GM18519 (cell line): ENCODE measurements around the gene RBM27.
"Not testable (repeated sequence)": the region's sequence is repeated elsewhere in the genome, so short reads cannot be mapped to it uniquely, and the experiment has no call there.

Source experiments
- ATAC-seq: cut with Tn5 transposase; IDR thresholded peaks from one replicate; pipeline ENCODE4 v1.9.1; 2021; ENCODE audit warnings: mild to moderate bottlenecking, moderate library complexity; ENCODE audit not compliant: unreplicated experiment, low FRiP score

RBM27 gene

GRCh38 chr5:146203872-146204192 is 427 bp downstream of the RBM27 start:
- ATAC-seq: no peak

DNA sequence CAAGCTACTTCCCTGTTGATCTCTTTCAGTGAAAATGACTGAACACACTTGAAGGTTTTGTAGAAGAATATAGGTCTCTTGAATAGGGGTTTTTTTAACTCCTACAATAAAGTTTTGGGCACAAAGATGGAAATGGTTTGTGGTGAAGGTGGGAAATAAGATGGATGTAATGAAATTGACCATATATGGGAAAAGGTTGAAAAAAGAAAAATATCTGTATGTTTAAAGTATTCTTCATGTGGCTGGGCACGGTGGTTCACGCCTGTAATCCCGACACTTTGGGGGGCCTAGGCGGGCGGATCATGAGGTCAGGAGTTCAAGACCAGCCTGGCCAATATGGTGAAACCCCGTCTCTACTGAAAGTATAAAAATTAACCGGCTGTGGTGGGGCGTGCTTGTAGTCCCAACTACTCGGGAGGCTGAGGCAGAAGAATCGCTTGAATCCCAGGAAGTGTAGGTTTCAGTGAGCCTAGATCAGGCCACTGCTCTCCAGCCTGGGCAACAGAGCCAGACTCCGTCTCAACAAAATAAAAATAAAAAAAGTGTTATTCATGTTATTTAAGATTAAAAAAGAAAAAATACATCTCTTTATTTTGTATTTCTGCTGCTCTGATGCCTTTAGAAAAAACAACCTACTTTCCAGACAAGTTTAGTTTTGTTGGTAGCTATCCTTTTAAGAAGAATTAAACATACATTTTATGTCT is 2.2 kb downstream of the RBM27 start:
- no peak for ATAC-seq

GRCh38 chr5:146206257-146206656 is 2.9 kb downstream of the RBM27 start:
- ATAC-seq: no peak

DNA sequence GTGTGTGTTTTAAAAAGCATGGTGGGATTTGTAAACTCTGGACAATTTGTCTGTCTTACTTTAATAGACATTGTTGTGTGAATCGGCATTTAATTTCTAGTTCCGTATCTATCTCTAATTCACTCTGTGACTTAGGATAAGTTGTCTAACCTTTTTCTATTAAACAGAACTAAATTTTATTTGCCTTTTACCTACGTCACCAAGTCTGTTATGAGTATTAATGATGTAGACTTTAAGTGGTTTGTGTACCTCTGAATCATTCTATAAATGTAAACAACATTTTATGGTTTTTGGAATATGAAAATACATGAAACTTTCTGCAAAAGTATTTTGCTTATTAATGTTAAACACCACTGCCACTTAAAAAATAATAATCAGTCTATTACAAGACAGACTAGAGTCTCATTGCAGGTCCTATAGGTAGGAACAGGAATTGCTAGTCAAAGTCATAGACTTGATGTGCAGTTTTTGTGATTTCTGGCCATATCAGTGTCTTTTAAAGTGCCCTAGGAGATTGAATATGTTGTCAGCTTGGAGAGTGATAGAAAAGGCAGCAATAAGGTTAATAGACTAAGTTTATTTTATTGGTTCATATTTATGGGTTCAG is 5.6 kb downstream of the RBM27 start:
- ATAC-seq: no peak

- ATAC-seq: no peak
These were observed 6.3 kb downstream of the RBM27 start for GRCh38 chr5:146209714-146210113.

- ATAC-seq: not testable (repeated sequence)
These were observed 7.4 kb downstream of the RBM27 start for GRCh38 chr5:146210810-146211209.

- ATAC-seq: no peak
These were observed 9.9 kb downstream of the RBM27 start for GRCh38 chr5:146213210-146213826.

GRCh38 chr5:146214881-146215280 is 11.5 kb downstream of the RBM27 start:
- not testable (repeated sequence) for ATAC-seq

GRCh38 chr5:146218168-146218567 is 14.8 kb downstream of the RBM27 start:
- ATAC-seq: no peak

GRCh38 chr5:146219243-146219642 is 15.8 kb downstream of the RBM27 start:
- ATAC-seq: no peak

GRCh38 chr5:146221234-146221633 is 17.8 kb downstream of the RBM27 start:
- ATAC-seq: no peak

- ATAC-seq: no peak
These were observed 18.6 kb downstream of the RBM27 start for GRCh38 chr5:146222005-146222404.

DNA sequence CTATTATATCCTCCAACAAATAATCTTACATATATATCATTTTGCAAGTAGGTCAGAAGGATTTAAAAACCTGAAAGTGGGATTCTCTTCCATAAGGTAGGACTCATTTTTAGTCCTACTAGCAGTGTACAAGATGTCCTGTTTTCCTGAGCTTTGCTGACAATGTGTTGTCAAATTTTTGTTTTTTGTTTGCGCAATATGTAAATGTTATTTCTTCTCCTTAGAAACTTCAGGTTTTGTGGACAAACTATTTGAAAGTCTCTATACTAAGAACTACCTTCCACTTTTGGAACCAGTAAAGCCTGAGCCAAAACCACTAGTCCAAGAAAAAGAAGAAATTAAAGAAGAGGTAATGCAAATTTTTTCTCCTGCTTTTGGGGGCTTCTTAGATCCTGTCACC is 19.8 kb downstream of the RBM27 start:
- ATAC-seq: no peak

GRCh38 chr5:146229222-146229621 is 25.8 kb downstream of the RBM27 start:
- ATAC-seq: no peak

DNA sequence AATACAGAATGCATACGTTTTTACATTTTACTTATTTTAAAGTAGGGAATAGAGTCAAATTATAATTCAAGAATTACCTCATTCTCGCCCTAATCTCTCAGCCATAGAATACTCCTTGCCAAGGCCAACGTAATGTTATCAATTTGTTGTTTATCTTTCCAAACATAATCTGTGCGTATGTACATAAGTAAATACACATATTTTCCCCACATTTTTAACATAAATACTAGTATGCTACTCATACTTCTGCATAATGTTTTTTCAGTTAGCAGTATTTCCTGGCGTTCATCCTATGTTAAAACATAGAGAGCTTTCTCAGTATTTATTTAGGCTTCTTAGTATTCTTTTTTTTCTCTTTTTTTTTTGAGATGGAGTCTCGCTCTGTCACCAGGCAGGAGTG is 28.8 kb downstream of the RBM27 start:
- no peak for ATAC-seq

DNA sequence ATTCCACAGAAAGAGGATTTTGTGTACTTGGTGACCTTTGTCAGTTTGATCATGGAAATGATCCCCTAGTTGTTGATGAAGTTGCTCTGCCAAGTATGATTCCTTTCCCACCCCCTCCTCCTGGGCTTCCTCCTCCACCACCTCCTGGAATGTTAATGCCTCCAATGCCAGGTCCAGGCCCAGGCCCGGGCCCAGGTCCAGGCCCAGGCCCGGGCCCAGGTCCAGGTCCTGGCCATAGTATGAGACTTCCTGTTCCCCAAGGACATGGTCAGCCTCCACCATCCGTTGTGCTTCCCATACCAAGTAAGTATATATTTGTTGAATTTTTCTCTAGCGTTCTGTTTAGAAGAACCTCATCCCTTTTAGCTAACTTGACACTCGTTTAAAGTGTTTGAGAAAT is 30.0 kb downstream of the RBM27 start:
- ATAC-seq: no peak

DNA sequence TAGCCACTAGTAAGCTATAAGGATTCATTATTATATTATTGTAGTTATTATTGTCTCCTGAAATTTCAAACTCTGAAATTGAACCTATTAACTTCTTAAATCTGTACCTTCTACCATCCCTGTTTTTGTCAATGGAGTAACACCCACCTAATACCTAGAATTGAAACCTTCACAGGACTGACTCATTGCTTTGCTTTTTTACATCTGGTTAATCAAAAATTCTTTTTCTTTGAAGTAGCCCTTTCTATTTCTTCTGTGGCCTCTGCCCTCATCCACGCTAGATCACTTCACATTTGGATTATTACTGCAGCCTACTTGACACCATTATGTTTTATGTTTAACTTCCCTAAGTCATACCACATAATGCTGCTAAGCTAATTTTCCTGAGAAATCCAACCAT is 35.6 kb downstream of the RBM27 start:
- ATAC-seq: no peak

DNA sequence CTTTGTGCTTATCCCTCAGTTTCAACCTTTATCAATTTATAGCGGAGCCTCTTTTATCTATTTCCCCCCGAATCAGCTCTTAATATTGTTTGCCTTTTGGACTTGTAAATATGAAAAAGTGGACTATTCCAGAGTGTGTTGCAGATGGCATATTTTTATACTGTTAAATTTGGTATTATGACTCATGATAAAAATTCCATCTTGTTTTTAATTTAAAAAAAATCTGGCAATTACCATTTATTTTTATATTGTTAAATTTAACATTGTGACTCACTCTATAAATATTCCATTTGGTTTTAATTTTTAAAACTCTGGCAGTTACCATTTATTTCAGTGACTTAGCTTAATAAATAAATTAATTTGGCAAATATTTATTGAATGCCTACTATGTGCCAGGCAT is 37.5 kb downstream of the RBM27 start:
- ATAC-seq: no peak

- no peak for ATAC-seq
These were observed 39.8 kb downstream of the RBM27 start for GRCh38 chr5:146243247-146243646.

DNA sequence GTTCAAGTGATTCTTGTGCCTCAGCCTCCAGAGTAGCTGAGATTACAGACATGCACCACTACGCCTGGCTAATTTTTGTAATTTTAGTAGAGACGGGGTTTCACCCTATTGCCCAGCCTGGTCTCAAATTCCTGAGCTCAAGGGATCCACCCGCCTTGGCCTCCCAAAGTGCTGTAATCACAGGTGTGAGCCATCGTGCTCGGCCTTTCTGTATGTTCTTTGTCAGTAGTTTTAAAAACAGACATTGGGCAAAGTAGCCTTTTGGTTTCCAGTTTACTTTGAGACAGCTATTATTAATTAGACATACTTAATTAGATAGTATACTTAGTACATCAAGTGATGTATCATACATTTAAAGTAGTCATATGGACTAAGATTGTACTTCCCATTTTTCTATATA is 45.2 kb downstream of the RBM27 start:
- no peak for ATAC-seq

DNA sequence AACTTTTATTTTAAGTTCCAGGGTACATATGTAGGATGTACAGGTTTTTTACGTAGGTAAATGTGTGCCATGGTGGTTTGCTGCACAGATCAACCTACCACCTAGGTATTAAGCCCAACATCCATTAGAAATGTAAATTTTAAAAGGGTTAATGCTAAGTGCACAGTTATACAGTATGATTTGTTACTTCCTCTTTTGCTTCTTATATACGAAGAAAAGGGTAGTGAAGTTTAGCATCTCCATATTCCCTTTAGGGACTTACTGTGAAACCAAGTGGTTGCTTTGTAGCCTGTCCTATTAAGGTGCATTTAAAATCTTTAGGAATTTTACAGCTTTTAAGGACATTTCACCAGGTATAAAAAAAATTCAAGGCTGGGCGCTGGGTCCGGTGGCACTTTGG is 46.4 kb downstream of the RBM27 start:
- ATAC-seq: peak; percentile 47
